Neural progenitor cell (in vitro differentiated cells): ENCODE results near the gene EXD3. TPM values are rescaled to one million over a fixed set of nuclear protein-coding genes. Genes with fewer than 3 reads are reported as not detected.

Experiments used
- DNase-seq: peaks from one replicate; pipeline ENCODE4 v3.0.0-alpha.2; 2016; ENCODE audit warnings: low spot score
- H2AFZ ChIP-seq: fragments of 200-600 bp; sonication (generic); replicated peaks from 2 replicates; pipeline ENCODE4 v1.6.1; 2016; ENCODE audit warnings: antibody characterized with exemption
- H3F3A ChIP-seq: fragments of 200-600 bp; sonication (generic); 2 replicates; pipeline ENCODE4 v1.6.1; 2016; ENCODE audit warnings: antibody characterized with exemption, low read depth
- H3K27ac ChIP-seq: fragments of 200-600 bp; sonication (generic); 2 replicates; pipeline ENCODE4 v1.5.1; 2016; ENCODE audit warnings: mild to moderate bottlenecking
- H3K27me3 ChIP-seq: fragments of 200-600 bp; sonication (generic); 2 replicates; pipeline ENCODE4 v1.6.1; 2016; ENCODE audit warnings: mild to moderate bottlenecking, moderate library complexity
- H3K36me3 ChIP-seq: fragments of 200-600 bp; sonication (generic); 2 replicates; pipeline ENCODE4 v1.5.1; 2016
- H3K4me1 ChIP-seq: fragments of 200-600 bp; sonication (generic); 2 replicates; pipeline ENCODE4 v1.6.1; 2016; ENCODE audit warnings: mixed run types
- H3K4me2 ChIP-seq: fragments of 200-600 bp; sonication (generic); 2 replicates; pipeline ENCODE4 v1.6.1; 2016
- H3K4me3 ChIP-seq: fragments of 200-600 bp; sonication (generic); 2 replicates; pipeline ENCODE4 v1.5.1; 2016
- H3K79me2 ChIP-seq: fragments of 200-600 bp; sonication (generic); 2 replicates; pipeline ENCODE4 v1.6.1; 2016; ENCODE audit warnings: low read depth
- H3K9ac ChIP-seq: fragments of 200-600 bp; sonication (generic); 2 replicates; pipeline ENCODE4 v1.6.1; 2016
- H3K9me3 ChIP-seq: fragments of 200-600 bp; sonication (generic); 2 replicates; pipeline ENCODE4 v1.5.1; 2016; ENCODE audit warnings: low read depth
- H4K20me1 ChIP-seq: fragments of 200-600 bp; sonication (generic); 2 replicates; pipeline ENCODE4 v1.6.1; 2016; ENCODE audit warnings: low read depth
- H3K27ac Mint-ChIP-seq: 3 replicates; pipeline ENCODE4 v1.8.0; 2021; ENCODE audit warnings: mixed read lengths
- H3K27me3 Mint-ChIP-seq: 2 replicates; pipeline ENCODE4 v1.8.0; 2022; ENCODE audit warnings: low read depth, mild to moderate bottlenecking, inconsistent platforms, moderate library complexity, mixed read lengths; ENCODE audit not compliant: insufficient read depth
- H3K36me3 Mint-ChIP-seq: 3 replicates; pipeline ENCODE4 v1.8.0; 2021; ENCODE audit warnings: mixed read lengths
- H3K4me1 Mint-ChIP-seq: 3 replicates; pipeline ENCODE4 v1.8.0; 2021; ENCODE audit warnings: mixed read lengths
- H3K4me3 Mint-ChIP-seq: 3 replicates; pipeline ENCODE4 v1.8.0; 2021; ENCODE audit warnings: mild to moderate bottlenecking, moderate library complexity, mixed read lengths
- H3K9me3 Mint-ChIP-seq: 3 replicates; pipeline ENCODE4 v1.8.0; 2020; ENCODE audit warnings: mixed read lengths
- EZH2 ChIP-seq: fragments of 200-600 bp; sonication (generic); IDR thresholded peaks from 2 replicates; pipeline ENCODE4 v1.6.1; 2017; ENCODE audit warnings: antibody characterized with exemption, mild to moderate bottlenecking, moderate library complexity
- EZH2phosphoT487 ChIP-seq: fragments of 200-600 bp; sonication (generic); IDR thresholded peaks from 2 replicates; pipeline ENCODE4 v1.6.1; 2017; ENCODE audit warnings: antibody characterized with exemption
- total RNA-seq: library from RNA; depleted of rRNA; stranded (reverse); fragments of >200 nt; gene quantifications from 2 replicates; pipeline ENCODE4 v1.2.3, GENCODE V29; 2015; ENCODE audit warnings: low replicate concordance
- TF ChIP-seq, protein P1 (sequence below): fragments of 200-600 bp; sonication (generic); IDR thresholded peaks from 2 replicates; pipeline ENCODE4 v1.5.1; 2017; ENCODE audit warnings: antibody characterized with exemption, mild to moderate bottlenecking

Gene EXD3
- total RNA-seq, 1 donor from 2014 or later: 4.7 TPM

GRCh38 chr9:137415451-137415850 lies 7.5 kb downstream of the EXD3 start:
- no peak overlapping the region for H3K9ac ChIP-seq
- DNase-seq: no peak
- H3F3A ChIP-seq: no peaks in the 10 kb centered on the region
- no peaks in the 10 kb centered on the region for H3K27me3 Mint-ChIP-seq
- peaks cover 6% of the 10 kb centered on the region for H3K4me1 ChIP-seq
- no peaks in the 10 kb centered on the region for H4K20me1 ChIP-seq
- H3K4me3 Mint-ChIP-seq: no peak overlapping the region
- H3K79me2 ChIP-seq: peaks cover 21% of the 10 kb centered on the region
- no peaks in the 10 kb centered on the region for H3K9me3 ChIP-seq
- H2AFZ ChIP-seq: no peak overlapping the region
- no peaks in the 10 kb centered on the region for H3K36me3 ChIP-seq
- no peaks in the 10 kb centered on the region for H3K9me3 Mint-ChIP-seq
- H3K36me3 Mint-ChIP-seq: no peaks in the 10 kb centered on the region
- H3K4me3 ChIP-seq: no peak overlapping the region
- no peaks in the 10 kb centered on the region for H3K27me3 ChIP-seq
- no peak overlapping the region for H3K27ac Mint-ChIP-seq
- no peak for TF ChIP-seq EZH2phosphoT487
- TF ChIP-seq, protein P1, sequence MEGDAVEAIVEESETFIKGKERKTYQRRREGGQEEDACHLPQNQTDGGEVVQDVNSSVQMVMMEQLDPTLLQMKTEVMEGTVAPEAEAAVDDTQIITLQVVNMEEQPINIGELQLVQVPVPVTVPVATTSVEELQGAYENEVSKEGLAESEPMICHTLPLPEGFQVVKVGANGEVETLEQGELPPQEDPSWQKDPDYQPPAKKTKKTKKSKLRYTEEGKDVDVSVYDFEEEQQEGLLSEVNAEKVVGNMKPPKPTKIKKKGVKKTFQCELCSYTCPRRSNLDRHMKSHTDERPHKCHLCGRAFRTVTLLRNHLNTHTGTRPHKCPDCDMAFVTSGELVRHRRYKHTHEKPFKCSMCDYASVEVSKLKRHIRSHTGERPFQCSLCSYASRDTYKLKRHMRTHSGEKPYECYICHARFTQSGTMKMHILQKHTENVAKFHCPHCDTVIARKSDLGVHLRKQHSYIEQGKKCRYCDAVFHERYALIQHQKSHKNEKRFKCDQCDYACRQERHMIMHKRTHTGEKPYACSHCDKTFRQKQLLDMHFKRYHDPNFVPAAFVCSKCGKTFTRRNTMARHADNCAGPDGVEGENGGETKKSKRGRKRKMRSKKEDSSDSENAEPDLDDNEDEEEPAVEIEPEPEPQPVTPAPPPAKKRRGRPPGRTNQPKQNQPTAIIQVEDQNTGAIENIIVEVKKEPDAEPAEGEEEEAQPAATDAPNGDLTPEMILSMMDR: no peak
- TF ChIP-seq EZH2: no peak
- no peak overlapping the region for H3K27ac ChIP-seq
- H3K4me2 ChIP-seq: no peak overlapping the region
- H3K4me1 Mint-ChIP-seq: peaks cover 2% of the 10 kb centered on the region

DNA sequence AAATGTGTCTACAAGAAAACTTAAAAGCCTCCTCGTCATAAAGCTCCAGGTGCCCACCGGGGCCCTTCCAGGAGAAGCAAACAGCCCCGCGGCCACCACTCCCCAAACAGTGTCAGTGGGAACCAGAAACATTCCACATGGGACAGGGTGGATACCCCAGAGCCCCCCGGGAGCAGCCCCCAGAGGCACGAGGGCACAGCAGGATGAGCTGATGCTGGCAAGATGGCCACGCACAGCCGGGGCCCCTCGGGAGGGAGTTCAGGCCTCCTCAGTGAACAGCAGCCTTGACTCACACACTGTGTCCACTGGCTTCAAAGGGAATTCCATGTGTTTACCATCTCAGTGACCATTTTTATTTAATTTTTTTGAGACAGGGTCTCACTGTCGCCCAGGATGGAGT lies 10.5 kb downstream of the EXD3 start:
- DNase-seq: no peak
- Histone ChIP-seq H2AFZ (no peak overlapping the region), H3K79me2 (no peaks in the 10 kb centered on the region), H4K20me1 (peaks cover 11% of the 10 kb centered on the region), H3K36me3 (no peaks in the 10 kb centered on the region), H3K27ac (no peak overlapping the region), H3K4me2 (no peak overlapping the region), H3K4me3 (no peak overlapping the region), H3K9me3 (no peaks in the 10 kb centered on the region), H3K27me3 (no peaks in the 10 kb centered on the region), H3K4me1 (peaks cover 6% of the 10 kb centered on the region), H3K9ac (no peak overlapping the region), H3F3A (no peaks in the 10 kb centered on the region)
- Mint-ChIP-seq H3K27ac (no peak overlapping the region), H3K27me3 (peaks cover 2% of the 10 kb centered on the region), H3K4me1 (peaks cover 5% of the 10 kb centered on the region), H3K36me3 (no peaks in the 10 kb centered on the region), H3K9me3 (no peaks in the 10 kb centered on the region), H3K4me3 (no peak overlapping the region)
- TF ChIP-seq EZH2phosphoT487 (no peak), EZH2 (no peak)
- TF ChIP-seq, protein P1: no peak

DNA sequence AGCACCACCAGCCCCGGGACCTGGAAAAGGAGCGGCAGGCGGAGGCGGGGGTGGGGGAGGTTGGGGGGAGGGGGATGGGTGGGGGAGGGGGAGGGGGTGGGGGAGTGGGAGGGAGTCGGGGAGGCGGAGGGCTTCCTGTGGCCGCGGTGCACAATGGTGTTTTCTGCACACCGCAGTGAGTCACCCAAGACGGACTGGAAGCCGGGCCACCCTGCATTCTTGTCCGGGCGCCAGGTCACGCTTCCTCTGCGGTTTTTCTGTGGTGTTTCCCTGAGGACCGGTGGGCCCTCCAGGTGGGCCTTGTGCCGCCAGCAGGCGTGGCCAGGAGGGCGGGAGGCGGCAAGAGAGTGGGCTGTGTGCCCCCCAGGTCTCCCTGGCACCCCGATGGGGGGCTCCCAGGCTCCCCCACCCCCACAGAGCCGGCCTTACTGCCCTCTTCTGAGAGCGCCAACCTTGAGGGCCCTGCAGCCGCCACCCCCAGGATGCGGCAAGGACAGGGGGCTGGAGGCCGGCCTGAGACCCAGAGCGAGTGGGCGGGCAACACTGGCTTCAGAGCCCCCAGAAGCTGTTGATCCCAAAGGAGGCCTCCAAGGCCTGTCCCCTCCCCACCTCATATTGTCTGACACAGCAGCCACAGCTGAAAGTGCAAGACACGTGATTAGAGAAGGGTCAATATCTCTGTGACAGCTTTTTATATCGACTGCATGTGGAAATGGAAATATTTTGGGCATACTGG lies 11.1 kb downstream of the EXD3 start:
- Histone ChIP-seq H3K27me3 (peaks cover under 1% of the 10 kb centered on the region), H3F3A (no peaks in the 10 kb centered on the region), H3K4me1 (peaks cover 10% of the 10 kb centered on the region), H3K9me3 (no peaks in the 10 kb centered on the region), H3K27ac (no peak overlapping the region), H4K20me1 (peaks cover 14% of the 10 kb centered on the region), H3K9ac (no peak overlapping the region), H2AFZ (no peak overlapping the region), H3K36me3 (no peaks in the 10 kb centered on the region), H3K4me3 (no peak overlapping the region), H3K4me2 (no peak overlapping the region), H3K79me2 (no peaks in the 10 kb centered on the region)
- H3K27me3 Mint-ChIP-seq: peaks cover 2% of the 10 kb centered on the region
- no peak for DNase-seq
- no peaks in the 10 kb centered on the region for H3K36me3 Mint-ChIP-seq
- TF ChIP-seq EZH2 (no peak), EZH2phosphoT487 (no peak)
- TF ChIP-seq, protein P1: no peak
- no peaks in the 10 kb centered on the region for H3K9me3 Mint-ChIP-seq
- peaks cover 5% of the 10 kb centered on the region for H3K4me1 Mint-ChIP-seq
- H3K4me3 Mint-ChIP-seq: no peak overlapping the region
- no peak overlapping the region for H3K27ac Mint-ChIP-seq
